Gastroesophageal sphincter (tissue), 4 donors: Measurements from ENCODE around the gene LMOD3. TPM values are rescaled to one million over a fixed set of nuclear protein-coding genes. Genes with fewer than 3 reads are reported as not detected.
A peak's percentile ranks its signal among the peaks of the same experiment; 100 is the strongest.

Experiments used
- ATAC-seq: fragments of 150-250 bp; one replicate; pipeline ENCODE4 v1.9.1; 2016; ENCODE audit warnings: mild to moderate bottlenecking, moderate library complexity
- H3K27ac ChIP-seq, 4 donors: fragments of 200-600 bp; sonication (generic) in 3 of 4; 1 replicate in 3 of 4; 2 replicates in 1 of 4; pipeline ENCODE4 v1.5.1; 2016 to 2019
- H3K27me3 ChIP-seq: fragments of 200-600 bp; sonication (generic); one replicate; pipeline ENCODE4 v1.5.1; 2019
- H3K36me3 ChIP-seq, 2 donors: fragments of 200-600 bp; sonication (generic); one replicate each; pipeline ENCODE4 v1.5.1; 2019; ENCODE audit warnings: control low read depth in 1 of 2
- H3K4me1 ChIP-seq, 3 donors: fragments of 200-600 bp; sonication (generic); 1 replicate in 2 of 3; 2 replicates in 1 of 3; pipeline ENCODE4 v1.5.1; 2016 to 2019; ENCODE audit warnings: control low read depth in 2 of 3
- H3K4me3 ChIP-seq, 2 donors: fragments of 200-600 bp; sonication (generic); one replicate each; pipeline ENCODE4 v1.5.1; 2019; ENCODE audit warnings: mild to moderate bottlenecking in 1 of 2, moderate library complexity in 1 of 2
- H3K9me3 ChIP-seq, 3 donors: fragments of 200-600 bp; sonication (generic); one replicate each; pipeline ENCODE4 v1.5.1; 2017 to 2019; ENCODE audit warnings: control low read depth in 2 of 3
- CTCF ChIP-seq, 4 experiments: fragments of 200-600 bp in 2 of 4; fragments of 450-650 bp in 2 of 4; sonication (generic) in 1 of 4; IDR thresholded peaks; one replicate each; pipeline ENCODE4 v1.5.1; 2017 to 2019; ENCODE audit warnings: antibody characterized with exemption in 4 of 4, mild to moderate bottlenecking in 2 of 4, moderate library complexity in 2 of 4
- EP300 ChIP-seq: sonication (generic); formaldehyde crosslinking; IDR thresholded peaks from one replicate; pipeline ENCODE4 v1.6.1; 2017; ENCODE audit warnings: antibody characterized with exemption, mild to moderate bottlenecking
- POLR2A ChIP-seq, 2 donors: fragments of 450-650 bp; IDR thresholded peaks; one replicate each; pipeline ENCODE4 v1.6.1; 2017; ENCODE audit warnings: antibody characterized with exemption in 2 of 2, mild to moderate bottlenecking in 2 of 2, moderate library complexity in 1 of 2
- POLR2AphosphoS5 ChIP-seq: sonication (generic); formaldehyde crosslinking; IDR thresholded peaks from one replicate; pipeline ENCODE4 v1.6.1; 2017; ENCODE audit warnings: antibody characterized with exemption
- WGBS, 2 donors: methylation state at CpG; one replicate each; pipeline ENCODE4 v1.1.5; 2018; ENCODE audit warnings: low coverage in 1 of 2; 5-methylcytosine and 5-hydroxymethylcytosine counted together
- total RNA-seq, 4 donors: library from RNA; depleted of rRNA; stranded (reverse); fragments of >200 nt; gene quantifications; one replicate each; pipeline ENCODE4 v1.1.0, GENCODE V29; 2016

LMOD3 gene
- total RNA-seq, 4 donors from 2014 or later = 0.99 to 4.0 (median 2.6) TPM

GRCh38 chr3:69087030-69087791, 35.2 kb downstream of the LMOD3 start:
- no peak for ATAC-seq
- 58 to 61% methylated on average over 3 of the region's 3 CpGs for WGBS, 2 donors
- TF ChIP-seq POLR2A (IDR thresholded peaks at IDR 0.05) (no peak), CTCF (IDR thresholded peaks at IDR 0.05) (no peak), EP300 (no peak), POLR2AphosphoS5 (no peak)
- Histone ChIP-seq H3K36me3 (no peaks in the 10 kb centered on the region), H3K4me3 (peak overlapping the region; percentile 86 to 93), H3K4me1 (peaks cover 33 to 86% (median 61%) of the 10 kb centered on the region in 3 donors), H3K9me3 (no peaks in the 10 kb centered on the region), H3K27ac (peak overlapping the region; percentile 80 to 95 (median 91)), H3K27me3 (no peaks in the 10 kb centered on the region)

GRCh38 chr3:69085833-69086722, 36.3 kb downstream of the LMOD3 start:
- TF ChIP-seq CTCF (IDR thresholded peaks at IDR 0.05) (no peak), POLR2A (IDR thresholded peaks at IDR 0.05) (no peak), POLR2AphosphoS5 (peak; percentile 74), EP300 (no peak)
- H3K27me3 ChIP-seq = no peaks in the 10 kb centered on the region
- ATAC-seq = peak; percentile 81
- WGBS, 2 donors = 0% methylated on average over 6 to 8 of the region's 8 CpGs
- H3K9me3 ChIP-seq = no peaks in the 10 kb centered on the region
- peak overlapping the region; percentile 86 to 93 for H3K4me3 ChIP-seq
- peak overlapping the region; percentile 80 to 95 (median 91) for H3K27ac ChIP-seq
- H3K4me1 ChIP-seq = peaks cover 26 to 86% (median 55%) of the 10 kb centered on the region in 3 donors
- no peaks in the 10 kb centered on the region for H3K36me3 ChIP-seq

GRCh38 chr3:69085168-69085832, 37.1 kb downstream of the LMOD3 start:
- Histone ChIP-seq H3K4me1 (peaks cover 22 to 86% (median 48%) of the 10 kb centered on the region in 3 donors), H3K4me3 (peak overlapping the region; percentile 86 to 93), H3K27ac (peak overlapping the region; percentile 80 to 95 (median 91)), H3K27me3 (no peaks in the 10 kb centered on the region), H3K9me3 (no peaks in the 10 kb centered on the region), H3K36me3 (no peaks in the 10 kb centered on the region)
- 0 to 10% methylated on average over 2 to 4 of the region's 26 CpGs for WGBS, 2 donors
- ATAC-seq = no peak
- TF ChIP-seq EP300 (no peak), POLR2A (IDR thresholded peaks at IDR 0.05) (no peak), POLR2AphosphoS5 (no peak), CTCF (IDR thresholded peaks at IDR 0.05) (no peak)

GRCh38 chr3:69084326-69085167, 37.8 kb downstream of the LMOD3 start, which contains the start of gene ARL6IP5:
Gene ARL6IP5 (plus strand): TSS chr3:69084937. CDS start chr3:69085048, 111 bp downstream.
- H3K27me3 ChIP-seq = no peaks in the 10 kb centered on the region
- ATAC-seq = peak; percentile 73
- H3K9me3 ChIP-seq = no peaks in the 10 kb centered on the region
- peak within 1 kb of the TSS; percentile 86 to 93 for H3K4me3 ChIP-seq
- H3K4me1 ChIP-seq = peaks cover 22 to 81% (median 44%) of the 10 kb centered on the region in 3 donors
- TF ChIP-seq EP300 (no peak), POLR2AphosphoS5 (peak; percentile 70)
- H3K27ac ChIP-seq = peak within 1 kb of the TSS; percentile 80 to 95 (median 91)
- no peaks in the 10 kb centered on the region for H3K36me3 ChIP-seq
- WGBS, 2 donors = 7 to 10% methylated on average over 6 to 15 of the region's 32 CpGs
